ENCODE measurements around the gene NBL1.
A peak's percentile ranks its signal among the peaks of the same experiment; 100 is the strongest.

NBL1 gene

DNA sequence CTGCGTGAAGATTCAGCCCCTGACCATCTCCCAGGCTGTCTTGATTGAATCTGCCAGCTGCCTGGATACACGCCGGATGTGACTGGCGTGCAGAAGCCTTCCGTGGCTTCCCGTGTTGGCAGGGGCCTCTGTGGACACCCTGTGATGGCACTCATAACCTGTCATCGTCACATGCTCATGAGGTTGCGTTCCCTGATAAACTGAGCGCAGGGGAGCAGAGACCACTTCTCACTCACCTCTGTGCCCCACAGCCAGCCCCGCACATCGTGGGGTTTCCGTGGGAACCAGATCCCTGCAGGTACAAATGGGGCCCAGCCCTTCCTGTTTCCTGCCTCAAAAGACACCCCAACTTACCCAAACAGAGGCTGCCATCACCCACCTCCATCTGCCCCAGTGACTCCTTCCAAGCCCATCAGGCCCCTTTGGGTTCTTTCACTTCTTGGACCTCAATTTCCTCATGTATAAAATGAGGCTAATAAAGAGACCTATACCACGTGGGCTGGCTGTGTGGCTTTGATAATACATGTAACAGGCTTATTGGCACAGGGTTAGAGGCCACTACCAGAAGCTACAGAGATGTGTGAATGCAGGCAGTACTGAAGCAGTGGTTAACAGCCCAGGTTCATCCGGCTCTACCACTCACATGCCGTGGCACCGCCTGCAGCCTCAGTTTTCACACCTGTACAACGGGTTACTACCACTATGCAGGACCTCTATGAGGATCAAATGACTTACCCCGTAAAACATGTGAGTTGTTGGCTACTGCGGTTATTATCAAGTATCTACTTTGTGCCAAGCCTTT, 44.1 kb downstream of the NBL1 start:
- H3K9me3 Mint-ChIP-seq = peaks cover 7% of the 10 kb centered on the region
- no peak for ATAC-seq
- H3K27me3 Mint-ChIP-seq = no peaks in the 10 kb centered on the region
- peaks cover 64% of the 10 kb centered on the region for H3K36me3 Mint-ChIP-seq
- no peaks in the 10 kb centered on the region for H3K4me1 Mint-ChIP-seq
- H3K4me3 Mint-ChIP-seq = no peak overlapping the region
- H3K27ac Mint-ChIP-seq = no peak overlapping the region

DNA sequence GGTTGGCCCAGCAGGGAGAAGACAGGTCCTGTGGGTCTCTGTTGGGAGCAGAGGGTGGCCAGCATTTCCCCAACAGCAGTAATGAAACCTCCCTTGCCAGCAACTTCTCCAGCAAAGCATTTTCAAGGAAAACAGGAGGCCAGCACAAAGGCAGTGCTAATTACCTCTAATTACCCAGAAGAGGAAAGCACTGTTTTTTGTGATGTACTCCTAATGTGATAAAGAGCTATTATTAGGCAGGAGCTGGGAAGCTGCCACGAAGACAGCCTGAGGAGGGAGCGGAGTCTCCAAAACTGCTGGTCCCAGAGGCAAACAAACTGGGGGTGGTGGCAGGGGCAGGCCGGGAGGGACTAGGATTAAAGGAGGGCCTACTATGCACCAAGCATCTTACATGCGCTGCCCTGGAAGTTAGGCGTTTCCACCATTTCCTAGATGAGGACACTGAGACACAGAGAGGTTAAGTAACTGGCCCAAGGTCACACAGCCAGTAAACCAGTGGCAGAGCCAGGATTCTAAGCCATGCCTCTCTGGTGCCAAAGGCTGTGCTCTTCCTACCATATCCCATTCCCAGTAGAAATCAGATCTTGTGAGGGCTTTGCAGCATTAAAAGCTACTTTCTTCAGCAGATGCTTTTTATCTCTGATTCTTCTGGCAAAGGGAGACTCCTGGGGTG, 45.1 kb downstream of the NBL1 start:
- Mint-ChIP-seq H3K27me3 (no peaks in the 10 kb centered on the region), H3K9me3 (peaks cover 7% of the 10 kb centered on the region), H3K27ac (no peak overlapping the region), H3K4me3 (no peak overlapping the region), H3K4me1 (no peaks in the 10 kb centered on the region), H3K36me3 (peaks cover 73% of the 10 kb centered on the region)
- no peak for ATAC-seq

DNA sequence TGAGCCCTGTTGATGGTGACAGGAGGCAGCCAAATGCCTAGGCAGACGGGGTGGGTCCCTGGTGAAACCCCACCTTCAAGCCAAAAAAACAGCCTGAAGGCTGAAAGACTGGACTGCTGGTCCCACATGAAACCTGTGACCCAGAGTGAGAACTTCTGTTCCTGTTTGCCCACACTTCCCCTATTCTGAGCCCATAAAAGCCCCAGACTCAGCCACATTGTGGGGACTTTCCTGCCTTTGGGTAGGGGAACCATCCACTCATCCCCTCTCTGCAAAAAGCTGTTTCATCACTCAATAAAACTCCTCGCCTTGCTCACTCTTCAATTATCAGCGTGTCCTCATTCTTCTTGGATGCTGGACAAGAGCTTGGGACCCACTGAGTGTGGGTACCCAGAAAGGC, 45.7 kb downstream of the NBL1 start:
- Mint-ChIP-seq H3K27ac (no peak overlapping the region), H3K27me3 (no peaks in the 10 kb centered on the region), H3K9me3 (peaks cover 7% of the 10 kb centered on the region), H3K36me3 (peaks cover 79% of the 10 kb centered on the region), H3K4me3 (no peak overlapping the region), H3K4me1 (no peaks in the 10 kb centered on the region)
- ATAC-seq = no peak

DNA sequence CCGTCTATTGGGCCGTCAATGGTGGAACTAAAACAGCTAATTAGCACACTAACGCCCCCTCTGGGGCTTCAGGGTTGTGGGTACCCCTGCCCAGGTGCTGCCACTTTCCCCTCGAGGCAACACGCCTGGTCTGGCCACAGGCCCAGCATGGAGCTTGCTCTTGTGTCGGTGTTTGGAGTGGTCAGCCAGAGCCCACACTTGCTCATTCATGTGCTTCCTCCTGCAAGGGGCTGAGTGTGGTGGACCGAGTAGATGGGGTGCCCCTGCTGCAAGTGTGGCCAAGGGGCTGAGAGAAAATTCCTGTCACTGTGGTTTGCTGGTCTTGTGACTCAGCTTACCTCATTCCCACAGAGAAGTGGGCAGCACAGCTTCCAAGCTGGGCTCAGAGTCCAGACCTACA, 46.2 kb downstream of the NBL1 start:
- Mint-ChIP-seq H3K4me3 (no peak overlapping the region), H3K36me3 (peaks cover 84% of the 10 kb centered on the region), H3K4me1 (no peaks in the 10 kb centered on the region), H3K27ac (no peak overlapping the region), H3K27me3 (no peaks in the 10 kb centered on the region), H3K9me3 (peaks cover 7% of the 10 kb centered on the region)
- no peak for ATAC-seq

- Mint-ChIP-seq H3K27ac (no peak overlapping the region), H3K4me3 (no peak overlapping the region), H3K36me3 (peaks cover 81% of the 10 kb centered on the region), H3K4me1 (peaks cover 13% of the 10 kb centered on the region), H3K9me3 (peaks cover 3% of the 10 kb centered on the region), H3K27me3 (no peaks in the 10 kb centered on the region)
- ATAC-seq = no peak
These were observed 50.2 kb downstream of the NBL1 start for GRCh38 chr1:19694298-19694697.

- H3K36me3 Mint-ChIP-seq = peaks cover 74% of the 10 kb centered on the region
- no peak overlapping the region for H3K4me3 Mint-ChIP-seq
- H3K27ac Mint-ChIP-seq = no peak overlapping the region
- no peaks in the 10 kb centered on the region for H3K27me3 Mint-ChIP-seq
- no peak for ATAC-seq
- H3K4me1 Mint-ChIP-seq = peaks cover 13% of the 10 kb centered on the region
- no peaks in the 10 kb centered on the region for H3K9me3 Mint-ChIP-seq
These were observed 51.7 kb downstream of the NBL1 start for GRCh38 chr1:19695772-19696171.

GRCh38 chr1:19696820-19697219, 52.7 kb downstream of the NBL1 start:
- Mint-ChIP-seq H3K9me3 (no peaks in the 10 kb centered on the region), H3K27ac (no peak overlapping the region), H3K4me3 (no peak overlapping the region), H3K27me3 (no peaks in the 10 kb centered on the region), H3K36me3 (peaks cover 66% of the 10 kb centered on the region), H3K4me1 (peaks cover 13% of the 10 kb centered on the region)
- ATAC-seq = no peak

DNA sequence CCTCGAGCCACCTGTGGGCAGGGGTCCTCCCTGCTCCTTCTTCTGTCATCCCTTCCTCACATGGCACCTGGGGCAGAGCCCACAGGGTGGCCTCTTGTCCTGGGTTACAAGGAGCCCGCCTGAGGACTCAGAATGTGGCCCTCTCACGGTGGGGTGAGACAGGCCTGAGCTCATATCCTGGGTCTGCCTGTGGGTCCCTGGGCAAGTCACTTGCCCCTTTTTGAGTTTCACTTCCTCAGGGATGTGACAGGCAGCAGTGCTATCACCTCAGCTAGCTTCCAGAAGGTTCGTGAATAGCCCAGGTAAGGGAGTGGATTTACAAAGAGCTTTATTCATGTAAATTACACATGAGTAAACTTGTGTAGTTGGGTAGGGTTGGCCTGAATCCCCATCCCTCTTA, 54.1 kb downstream of the NBL1 start:
- peak; percentile 71 for ATAC-seq
- Mint-ChIP-seq H3K36me3 (peaks cover 60% of the 10 kb centered on the region), H3K4me3 (no peak overlapping the region), H3K27me3 (no peaks in the 10 kb centered on the region), H3K27ac (peak overlapping the region; percentile 21), H3K9me3 (no peaks in the 10 kb centered on the region), H3K4me1 (peaks cover 13% of the 10 kb centered on the region)

- Mint-ChIP-seq H3K27ac (no peak overlapping the region), H3K4me3 (no peak overlapping the region), H3K27me3 (no peaks in the 10 kb centered on the region), H3K4me1 (peaks cover 19% of the 10 kb centered on the region), H3K9me3 (no peaks in the 10 kb centered on the region), H3K36me3 (peaks cover 41% of the 10 kb centered on the region)
- ATAC-seq = no peak
These were observed 56.1 kb downstream of the NBL1 start for GRCh38 chr1:19700079-19700777.

GRCh38 chr1:19703280-19703679, 59.2 kb downstream of the NBL1 start:
- no peak overlapping the region for H3K27ac Mint-ChIP-seq

GRCh38 chr1:19704247-19705113, 60.4 kb downstream of the NBL1 start:
- H3K27ac Mint-ChIP-seq = no peak overlapping the region
- no peaks in the 10 kb centered on the region for H3K9me3 Mint-ChIP-seq
- H3K4me1 Mint-ChIP-seq = peaks cover 5% of the 10 kb centered on the region
- no peak overlapping the region for H3K4me3 Mint-ChIP-seq
- peaks cover 29% of the 10 kb centered on the region for H3K36me3 Mint-ChIP-seq
- no peaks in the 10 kb centered on the region for H3K27me3 Mint-ChIP-seq
- no peak for ATAC-seq

More at GRCh38 chr1:19703280-19703679, 59.2 kb downstream of the NBL1 start:
- no peaks in the 10 kb centered on the region for H3K9me3 Mint-ChIP-seq
- peaks cover 28% of the 10 kb centered on the region for H3K36me3 Mint-ChIP-seq
- H3K4me1 Mint-ChIP-seq = peaks cover 12% of the 10 kb centered on the region
- H3K4me3 Mint-ChIP-seq = no peak overlapping the region
- ATAC-seq = no peak
- no peaks in the 10 kb centered on the region for H3K27me3 Mint-ChIP-seq

- Mint-ChIP-seq H3K27ac (no peak overlapping the region), H3K27me3 (no peaks in the 10 kb centered on the region), H3K9me3 (no peaks in the 10 kb centered on the region), H3K36me3 (peaks cover 28% of the 10 kb centered on the region), H3K4me1 (peaks cover 5% of the 10 kb centered on the region), H3K4me3 (no peak overlapping the region)
- no peak for ATAC-seq
These were observed 61.4 kb downstream of the NBL1 start for GRCh38 chr1:19705464-19705863.

GRCh38 chr1:19706136-19706535, 62.0 kb downstream of the NBL1 start:
- Mint-ChIP-seq H3K9me3 (no peaks in the 10 kb centered on the region), H3K27me3 (no peaks in the 10 kb centered on the region), H3K4me3 (no peak overlapping the region), H3K27ac (no peak overlapping the region), H3K36me3 (peaks cover 24% of the 10 kb centered on the region), H3K4me1 (peaks cover 5% of the 10 kb centered on the region)
- ATAC-seq = no peak
